Adrenal gland (tissue), 12 donors: Measurements from ENCODE around the gene SRMS. TPM values are rescaled to one million over a fixed set of nuclear protein-coding genes. Genes with fewer than 3 reads are reported as not detected.

Experiments
- DNase-seq, 7 donors: peaks; one replicate each; pipeline ENCODE4 v3.0.0-alpha.2; 2019 to 2020
- H3K27ac ChIP-seq, 5 donors: fragments of 200-600 bp; sonication (generic) in 4 of 5; 1 replicate in 3 of 5; 2 replicates in 2 of 5; pipeline versions ENCODE4 v1.5.1 to v1.8.0; 2016 to 2020; ENCODE audit warnings: mild to moderate bottlenecking in 1 of 5
- H3K27me3 ChIP-seq: fragments of 200-600 bp; 2 replicates; pipeline ENCODE4 v1.8.0; 2021
- H3K36me3 ChIP-seq, 2 donors: fragments of 200-600 bp; replicated peaks in 1 of 2; 1 replicate in 1 of 2; 2 replicates in 1 of 2; pipeline versions ENCODE4 v1.5.1 to v1.8.0; 2018 to 2022
- H3K4me1 ChIP-seq, 2 donors: fragments of 200-600 bp; replicated peaks in 1 of 2; 1 replicate in 1 of 2; 2 replicates in 1 of 2; pipeline versions ENCODE4 v1.5.1 to v1.8.0; 2018 to 2021
- H3K4me3 ChIP-seq, 4 donors: fragments of 200-600 bp; sonication (generic) in 3 of 4; one replicate each; pipeline ENCODE4 v1.5.1; 2016 to 2018
- H3K9me3 ChIP-seq, 3 donors: fragments of 200-600 bp; sonication (generic) in 1 of 3; replicated peaks in 1 of 3; 1 replicate in 2 of 3; 2 replicates in 1 of 3; pipeline versions ENCODE4 v1.5.1 to v1.8.0; 2016 to 2021
- CTCF ChIP-seq, 6 experiments: fragments of 450-650 bp in 4 of 6; fragments of 200-600 bp in 2 of 6; sonication (generic) in 1 of 6; IDR thresholded peaks; 1 replicate in 5 of 6; 2 replicates in 1 of 6; pipeline versions ENCODE4 v1.5.1 to v1.8.0; 2016 to 2021; ENCODE audit warnings: antibody characterized with exemption in 6 of 6, mild to moderate bottlenecking in 2 of 6, moderate library complexity in 1 of 6
- POLR2A ChIP-seq, 2 donors: fragments of 450-650 bp; IDR thresholded peaks; one replicate each; pipeline ENCODE4 v1.6.1; 2017; ENCODE audit warnings: antibody characterized with exemption in 2 of 2, mild to moderate bottlenecking in 2 of 2, moderate library complexity in 1 of 2
- WGBS, 4 donors: extraction: QIAGEN DNeasy Blood & Tissue Kit in 2 of 4; methylation state at CpG; one replicate each; pipeline versions ENCODE4 v1.1.5 to v1.1.7; 2013 to 2017; 5-methylcytosine and 5-hydroxymethylcytosine counted together
- intact Hi-C, 2 donors: fragments of 100-400 bp; cut with DNase I; formaldehyde crosslinking; loops; one replicate each; pipeline versions ENCODE4 v1.14.1 to v1.15.0; 2022 to 2023
- polyA plus RNA-seq, 3 donors: library from polyadenylated mRNA; stranded (reverse); fragments of 200-250 nt in 2 of 3; fragments of 350-450 nt in 1 of 3; fragmentation: Illumina TruSeq in 1 of 3; extraction: RNeasy Lipid Tissue Mini Kit (QIAGEN cat#74804) in 1 of 3; gene quantifications; one replicate each; pipeline ENCODE4 v1.2.3, GENCODE V29; 2013 to 2014
- total RNA-seq, 9 donors: library from RNA; depleted of rRNA in 4 of 9; stranded (reverse); fragments of >200 nt in 4 of 9; fragments of 120-200 nt in 1 of 9; fragmentation: NEBNext Ultra II Directional in 1 of 9; extraction: Animal tissue kit (Norgen Biotek cat#: 25700) in 1 of 9; gene quantifications; one replicate each; pipeline versions ENCODE4 v1.1.0 to v1.2.4, GENCODE V29; 2013 to 2023
- donor health status: healthy with polysubstance abuse.
- donor health status: Bipolar disorder and iron deficiency.
- donor health status: DM: yes; HTN: yes; CAD: no.
- donor health status: DM: no; HTN: no; CAD: no.
- donor health status: DM: no; HTN: no; CAD: no.
- donor health status: DM: yes; HTN: yes; CAD: no.

The SRMS gene
- total and polyA plus RNA-seq, 12 donors, result not detected

DNA sequence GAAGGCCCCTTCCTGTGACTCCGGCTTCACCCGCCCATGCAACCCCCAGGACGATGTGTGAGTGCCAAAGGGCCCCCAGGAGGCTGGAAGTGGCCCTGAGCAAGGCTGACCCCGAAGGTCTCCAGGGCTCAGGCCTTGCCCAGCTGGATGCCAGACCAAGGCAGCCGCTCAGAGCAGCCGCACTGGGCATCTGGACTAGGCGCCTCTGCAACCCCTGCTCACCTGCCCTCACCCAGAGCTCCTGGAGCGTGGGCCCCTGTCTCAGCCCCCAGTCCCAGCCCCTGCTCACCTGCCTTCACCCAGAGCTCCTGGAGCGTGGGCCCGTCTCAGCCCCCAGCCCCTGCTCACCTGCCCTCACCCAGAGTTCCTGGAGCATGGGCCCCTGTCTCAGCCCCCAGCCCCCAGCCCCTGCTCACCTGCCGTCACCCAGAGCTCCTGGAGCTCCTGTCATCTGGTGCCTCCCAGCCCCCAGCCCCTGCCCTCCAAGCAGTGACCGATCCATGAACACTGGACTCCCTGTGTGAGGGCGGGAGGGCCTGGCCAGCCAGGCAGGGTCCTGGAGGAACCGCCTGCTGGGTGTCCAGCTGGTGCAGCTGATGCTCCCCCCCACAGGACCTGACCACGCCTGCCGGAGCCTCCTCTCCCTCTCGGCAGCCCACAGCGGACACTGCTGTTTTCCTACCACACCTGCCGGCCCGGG lies 1.1 kb downstream of the SRMS start:
- DNase-seq, result no peak
- 78 to 84% (median 82%) methylated on average over 5 to 20 of the region's 20 CpGs for WGBS, 4 donors
- no peak for TF ChIP-seq CTCF (IDR thresholded peaks at IDR 0.05)
- no peak for TF ChIP-seq POLR2A (IDR thresholded peaks at IDR 0.05)
- H3K36me3 ChIP-seq, result no peaks in the 10 kb centered on the region
- H3K27ac ChIP-seq, result no peak overlapping the region
- peaks cover 10% of the 10 kb centered on the region for H3K27me3 ChIP-seq
- no peak overlapping the region for H3K4me3 ChIP-seq
- H3K4me1 ChIP-seq, result no peaks in the 10 kb centered on the region
- H3K9me3 ChIP-seq, result no peaks in the 10 kb centered on the region
- intact Hi-C loops, result no loop called here

DNA sequence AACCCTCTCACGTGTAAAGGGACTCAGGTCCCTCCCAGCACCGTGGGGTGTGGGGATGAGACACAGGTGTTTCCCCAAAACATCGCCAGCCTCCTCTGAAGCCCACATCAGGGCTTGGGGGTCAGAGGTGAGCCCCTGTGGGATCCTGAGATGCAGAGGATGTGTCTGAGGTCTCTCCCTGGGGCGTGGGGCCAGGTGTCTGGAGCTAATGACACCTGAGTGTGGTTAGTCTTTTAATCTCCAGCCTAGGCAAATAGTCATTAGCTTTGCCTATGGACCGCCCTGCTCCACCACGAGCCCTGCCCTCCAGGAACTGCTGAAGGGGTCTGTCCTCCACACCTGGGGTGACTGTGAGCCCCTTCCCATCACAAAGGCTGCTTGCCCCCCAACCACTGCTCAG lies 1.7 kb downstream of the SRMS start:
- peaks cover 10% of the 10 kb centered on the region for H3K27me3 ChIP-seq
- WGBS, 4 donors, result 43 to 69% (median 63%) methylated on average over 3 to 6 of the region's 6 CpGs
- intact Hi-C loops, result no loop called here

DNA sequence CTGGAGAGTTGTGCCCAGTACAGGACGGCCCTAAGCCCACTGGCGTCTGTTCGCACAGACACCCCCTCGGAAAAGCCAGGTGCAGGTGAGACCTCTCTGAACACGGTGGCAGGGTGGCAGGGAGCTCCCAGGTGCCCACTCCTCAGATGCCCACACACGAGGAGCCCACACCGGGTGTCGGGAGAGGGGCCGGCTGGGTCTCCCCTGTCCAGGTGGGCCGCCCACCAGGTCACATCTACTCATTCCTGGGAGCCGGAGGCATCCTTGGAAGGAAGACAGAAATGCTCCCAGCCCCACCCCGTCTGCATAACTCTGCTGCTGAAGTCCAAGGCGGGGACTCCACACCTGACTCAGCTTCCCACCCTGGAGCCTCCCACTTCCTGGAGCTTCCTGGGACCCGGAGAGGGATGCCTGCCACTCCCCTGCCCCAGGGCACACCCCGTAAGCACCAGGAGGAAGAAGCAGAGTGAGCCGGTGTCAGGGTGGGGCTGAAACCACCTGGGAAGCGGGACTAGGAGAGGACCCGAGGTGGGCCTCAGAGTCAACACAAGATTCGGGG lies 2.5 kb downstream of the SRMS start:
- H3K4me1 ChIP-seq, result no peaks in the 10 kb centered on the region
- no peaks in the 10 kb centered on the region for H3K9me3 ChIP-seq
- no peaks in the 10 kb centered on the region for H3K36me3 ChIP-seq
- no peak for TF ChIP-seq CTCF (IDR thresholded peaks at IDR 0.05)
- TF ChIP-seq POLR2A (IDR thresholded peaks at IDR 0.05), result no peak
- intact Hi-C loops, result no loop called here
- 63 to 75% (median 71%) methylated on average over 5 to 19 of the region's 19 CpGs for WGBS, 4 donors
- H3K27ac ChIP-seq, result no peak overlapping the region
- no peak overlapping the region for H3K4me3 ChIP-seq
- DNase-seq, result no peak
- H3K27me3 ChIP-seq, result peaks cover 10% of the 10 kb centered on the region

More for the DNA sequence above, 1.7 kb downstream of the SRMS start:
- TF ChIP-seq POLR2A (IDR thresholded peaks at IDR 0.05) (no peak), CTCF (IDR thresholded peaks at IDR 0.05) (no peak)
- H3K9me3 ChIP-seq, result no peaks in the 10 kb centered on the region
- DNase-seq, result no peak
- no peak overlapping the region for H3K27ac ChIP-seq
- H3K4me3 ChIP-seq, result no peak overlapping the region
- no peaks in the 10 kb centered on the region for H3K4me1 ChIP-seq
- H3K36me3 ChIP-seq, result no peaks in the 10 kb centered on the region

DNA sequence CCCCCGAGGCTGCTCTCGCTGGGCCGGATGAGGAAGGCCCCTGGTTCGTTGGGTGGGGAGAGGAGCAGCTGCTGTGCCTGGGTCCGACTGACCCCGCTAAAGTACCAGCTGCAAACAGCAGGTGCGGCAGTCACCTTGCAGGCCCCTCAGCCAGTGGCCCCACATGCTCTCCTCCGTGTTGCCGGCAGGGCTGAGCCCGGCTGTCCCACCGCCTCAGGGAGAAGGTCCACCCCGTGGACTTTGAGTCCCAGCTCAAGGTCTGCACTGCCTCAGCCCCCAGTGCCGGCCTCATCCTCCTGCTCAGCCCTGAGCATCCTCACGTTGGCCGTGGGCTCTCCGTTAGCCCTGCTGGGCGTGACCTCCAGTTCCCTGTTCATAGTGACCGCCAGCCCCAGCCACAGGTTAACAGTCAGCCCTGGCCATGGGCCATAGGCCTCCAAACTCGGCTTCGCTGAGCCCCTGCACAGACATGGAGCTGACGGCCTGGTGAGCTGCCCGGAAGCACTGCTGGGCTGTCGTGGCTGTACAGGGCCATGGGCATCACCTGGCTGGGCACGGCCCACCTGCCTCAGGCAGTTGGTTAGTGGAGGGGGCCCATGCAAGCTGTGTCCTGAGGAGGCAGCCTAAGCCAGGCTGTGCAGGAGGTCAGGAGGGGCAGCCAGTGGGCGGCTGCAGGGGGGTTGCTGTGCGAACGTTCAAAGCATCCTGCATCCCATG lies 3.1 kb downstream of the SRMS start:
- no peak overlapping the region for H3K27ac ChIP-seq
- peaks cover 10% of the 10 kb centered on the region for H3K27me3 ChIP-seq
- DNase-seq, result no peak
- no peaks in the 10 kb centered on the region for H3K4me1 ChIP-seq
- no peaks in the 10 kb centered on the region for H3K9me3 ChIP-seq
- H3K36me3 ChIP-seq, result no peaks in the 10 kb centered on the region
- H3K4me3 ChIP-seq, result no peak overlapping the region
- intact Hi-C loops, result no loop called here
- TF ChIP-seq CTCF (IDR thresholded peaks at IDR 0.05) (no peak), POLR2A (IDR thresholded peaks at IDR 0.05) (no peak)
- 72 to 78% (median 75%) methylated on average over 8 to 27 of the region's 27 CpGs for WGBS, 4 donors
